Neural progenitor cell (in vitro differentiated cells): ENCODE results near the gene NEU2.

Experiments
- CTCF ChIP-seq: fragments of 200-600 bp; sonication (generic); IDR thresholded peaks from 2 replicates; pipeline ENCODE4 v1.5.1; 2017; ENCODE audit warnings: antibody characterized with exemption, mild to moderate bottlenecking
- EZH2 ChIP-seq: fragments of 200-600 bp; sonication (generic); IDR thresholded peaks from 2 replicates; pipeline ENCODE4 v1.6.1; 2017; ENCODE audit warnings: antibody characterized with exemption, mild to moderate bottlenecking, moderate library complexity

- no peak for TF ChIP-seq CTCF
- no peak for TF ChIP-seq EZH2
Observed at GRCh38 chr2:233017947-233018346, 14.5 kb upstream of the NEU2 start.
